HG02763 (cell line): Measurements from ENCODE around the gene HMCN1.
A peak's percentile ranks its signal among the peaks of the same experiment; 100 is the strongest.

ENCODE experiments used
- ATAC-seq: cut with Tn5 transposase; IDR thresholded peaks from one replicate; pipeline ENCODE4 v1.9.1; 2021; ENCODE audit warnings: mild to moderate bottlenecking, moderate library complexity; ENCODE audit not compliant: unreplicated experiment

HMCN1 gene

GRCh38 chr1:185803241-185803640, 69.0 kb downstream of the HMCN1 start:
- no peak for ATAC-seq

DNA sequence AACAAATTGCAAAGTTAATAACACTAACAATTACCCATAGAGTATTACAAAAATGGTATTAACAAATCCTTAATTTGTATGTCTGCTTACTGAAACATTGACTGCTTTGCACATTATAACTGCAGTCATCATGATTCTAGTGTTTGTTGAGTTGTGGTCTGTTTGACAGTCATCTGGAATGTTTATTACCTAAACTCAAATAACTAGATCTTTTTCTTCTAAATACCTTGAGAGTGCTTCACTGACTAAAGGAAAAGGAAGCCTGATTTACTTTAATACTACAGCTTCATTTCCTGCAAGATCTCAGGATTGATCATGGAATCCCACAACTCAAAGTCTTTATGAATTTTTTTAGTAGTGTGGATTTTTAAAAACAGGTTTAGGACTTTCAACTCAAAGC, 70.0 kb downstream of the HMCN1 start:
- ATAC-seq, result no peak

DNA sequence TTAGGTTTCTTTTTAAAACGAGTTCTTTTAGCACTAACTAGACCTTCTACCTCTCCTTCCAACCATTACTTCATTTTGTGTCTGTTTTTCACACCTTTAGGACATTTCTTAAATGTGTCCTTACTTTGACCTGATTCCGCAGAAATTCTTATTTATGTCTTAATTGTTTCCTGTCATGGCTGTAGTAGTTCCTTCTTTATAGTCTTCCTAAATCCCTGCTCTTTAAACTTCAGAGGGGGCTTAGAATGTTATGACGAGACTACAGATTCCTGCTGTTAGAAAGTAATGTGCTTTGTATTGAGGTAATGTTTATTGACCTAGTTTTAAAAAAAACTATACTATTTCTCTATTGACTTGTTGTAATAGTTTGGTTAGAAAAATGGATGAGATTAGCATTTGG, 70.4 kb downstream of the HMCN1 start:
- ATAC-seq, result no peak

DNA sequence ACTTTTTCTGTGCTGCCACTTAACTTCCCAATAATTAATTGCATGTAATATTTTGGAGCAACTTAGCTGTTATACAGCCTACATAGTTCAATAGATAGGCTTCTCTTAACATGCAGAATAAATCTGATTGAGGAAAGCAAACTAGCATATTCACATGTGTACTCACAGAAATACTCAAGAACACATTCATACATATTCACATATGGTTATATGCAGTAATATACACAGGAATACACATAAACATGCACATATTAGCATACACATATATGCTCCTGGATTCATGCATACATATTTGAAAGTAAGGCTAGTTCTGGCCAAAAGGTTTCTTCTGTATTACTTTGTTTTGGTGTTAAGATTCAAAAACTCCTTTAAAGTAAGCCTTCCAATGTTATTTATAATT, 73.1 kb downstream of the HMCN1 start:
- no peak for ATAC-seq

GRCh38 chr1:185808631-185809030, 74.4 kb downstream of the HMCN1 start:
- ATAC-seq, result no peak

DNA sequence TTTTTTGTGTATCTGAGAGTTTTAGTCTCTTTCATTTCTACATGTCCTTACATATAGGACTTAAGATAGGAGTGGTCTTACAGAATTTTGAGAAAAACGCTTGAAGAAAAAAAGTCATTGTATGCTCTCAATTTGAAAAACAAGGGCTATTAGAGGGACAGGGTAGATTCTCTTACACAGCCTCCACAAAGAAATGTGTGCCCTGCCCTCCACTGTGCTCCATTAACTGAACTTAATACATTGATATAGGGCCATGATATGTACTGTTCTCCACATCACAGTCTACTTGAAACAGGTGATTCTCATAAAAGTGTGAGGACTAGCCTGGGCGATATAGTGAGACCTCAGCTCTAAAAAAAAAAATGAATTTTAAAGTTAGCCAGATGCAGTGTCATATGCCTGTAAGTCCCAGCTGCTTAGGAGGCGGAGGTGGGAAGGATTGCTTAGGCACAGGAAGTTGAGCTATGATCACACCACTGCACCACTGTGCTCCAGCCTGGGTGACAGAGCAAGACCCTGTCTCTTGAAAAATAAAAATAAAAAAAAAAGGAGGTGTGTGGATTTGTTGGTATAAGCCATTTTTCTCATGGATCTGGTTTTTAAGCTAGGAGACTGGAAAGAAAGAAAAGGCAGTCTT, 77.0 kb downstream of the HMCN1 start:
- ATAC-seq, result no peak

GRCh38 chr1:185812934-185813333, 78.7 kb downstream of the HMCN1 start:
- ATAC-seq, result no peak

DNA sequence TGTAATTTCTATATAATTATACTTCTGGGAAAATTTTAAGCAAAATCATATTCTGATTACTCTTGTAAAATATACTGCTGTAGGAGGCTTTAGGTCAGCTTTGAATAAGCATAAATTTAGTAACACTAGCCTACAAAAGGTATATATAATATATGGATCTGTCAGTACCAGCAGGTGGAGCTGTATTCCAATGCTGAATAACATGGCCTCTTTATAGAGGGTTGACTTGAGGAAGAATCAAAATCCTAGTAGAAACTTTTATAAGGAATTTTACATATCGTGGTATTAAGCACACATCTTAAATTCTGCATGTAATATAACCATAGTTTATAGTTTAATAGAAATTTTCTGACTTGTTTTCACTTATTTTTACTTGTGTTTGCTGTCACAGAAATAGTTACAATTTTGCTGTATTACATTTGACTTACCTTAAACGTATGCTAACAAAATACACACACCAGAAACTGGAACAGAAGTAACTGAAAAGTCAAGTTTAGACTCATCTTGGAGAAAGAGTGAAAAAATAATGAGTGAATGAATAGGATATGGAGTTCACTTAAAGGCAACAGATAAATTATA, 79.3 kb downstream of the HMCN1 start:
- ATAC-seq, result peak; percentile 54

GRCh38 chr1:185816460-185816859, 82.3 kb downstream of the HMCN1 start:
- no peak for ATAC-seq

- ATAC-seq, result no peak
These were observed 85.6 kb downstream of the HMCN1 start for GRCh38 chr1:185819798-185820197.

DNA sequence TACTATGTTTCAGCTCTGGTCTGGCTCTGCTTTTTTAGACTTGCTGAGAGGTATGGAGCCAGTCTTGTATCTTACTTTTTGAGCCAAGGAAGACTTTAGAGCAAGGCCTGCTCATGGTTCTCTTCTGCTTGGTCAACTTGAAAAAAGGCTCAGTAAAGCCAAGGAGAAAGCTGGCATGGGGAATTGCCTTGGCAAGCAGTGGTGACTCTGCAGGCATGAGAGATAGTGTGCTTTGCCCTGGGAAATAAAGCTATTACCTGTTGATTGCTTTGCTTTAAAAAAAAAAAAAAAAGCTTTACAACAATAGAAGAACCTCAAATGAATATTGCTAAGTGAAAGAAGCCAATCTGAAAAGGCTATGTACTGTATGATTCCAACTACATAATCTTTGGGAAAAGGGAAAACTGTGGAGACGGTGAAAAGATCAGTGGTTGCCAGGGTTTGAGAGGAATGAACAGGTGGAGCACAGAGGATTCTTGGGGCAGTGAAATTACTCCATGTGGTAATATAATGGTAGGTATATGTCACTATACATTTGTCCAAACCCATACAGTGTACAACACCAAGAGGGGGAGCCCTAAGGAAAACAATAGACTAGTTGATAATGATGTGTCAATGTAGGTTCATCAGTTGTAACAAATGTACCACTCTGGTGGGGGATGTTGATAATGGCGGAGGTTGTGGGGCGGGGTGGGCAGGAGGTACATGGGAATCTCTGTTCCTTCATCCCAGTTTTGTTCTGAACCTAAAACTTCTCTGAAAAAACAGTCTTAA, 87.6 kb downstream of the HMCN1 start:
- no peak for ATAC-seq

GRCh38 chr1:185823467-185823866, 89.3 kb downstream of the HMCN1 start:
- ATAC-seq, result no peak

- ATAC-seq, result no peak
These were observed 89.9 kb downstream of the HMCN1 start for GRCh38 chr1:185824106-185824505.

DNA sequence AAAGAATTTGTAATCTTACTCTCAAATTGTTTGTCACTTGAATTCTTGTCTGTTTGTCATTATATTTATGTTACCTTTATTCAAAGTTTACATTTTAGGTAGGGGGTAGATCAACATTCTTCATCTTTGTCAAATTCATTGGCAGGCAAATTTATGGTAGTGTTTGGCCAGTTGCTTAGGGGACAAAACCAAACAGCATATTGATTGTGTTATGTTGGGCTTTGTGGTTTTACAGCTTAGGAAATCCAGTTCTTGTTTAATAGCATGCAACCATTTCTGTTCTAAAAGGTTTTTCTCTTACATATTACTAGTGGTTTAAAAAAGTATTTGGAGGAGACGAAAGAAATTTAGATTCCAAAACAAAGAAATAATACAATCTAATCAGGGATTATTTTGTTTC, 91.4 kb downstream of the HMCN1 start:
- no peak for ATAC-seq

DNA sequence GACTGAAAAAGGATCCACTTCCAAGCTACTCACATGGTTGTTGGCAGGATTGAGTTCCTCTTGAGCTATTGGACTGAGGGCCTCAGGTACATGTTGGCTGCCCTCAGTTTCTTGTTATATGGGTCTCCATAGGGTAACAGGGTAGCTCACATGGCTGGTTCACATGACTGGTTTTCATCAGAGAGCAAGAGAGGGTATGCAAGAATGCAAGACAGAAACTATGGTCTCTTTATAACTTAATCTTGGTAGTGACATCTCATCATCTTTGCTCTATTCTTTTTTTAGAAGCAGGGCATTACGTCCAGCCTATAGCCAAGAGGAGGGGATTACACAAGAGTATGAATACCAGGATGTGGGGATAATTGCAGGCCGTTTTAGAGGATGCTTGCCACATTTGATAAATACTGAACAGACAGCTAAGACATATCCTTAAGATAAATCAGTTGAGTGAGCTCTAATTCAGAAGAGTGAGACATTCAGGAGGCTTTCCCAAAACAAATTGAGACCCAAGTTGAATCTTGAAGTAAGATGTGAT, 100.2 kb downstream of the HMCN1 start:
- ATAC-seq, result no peak

- no peak for ATAC-seq
These were observed 101.0 kb downstream of the HMCN1 start for GRCh38 chr1:185835191-185835590.

GRCh38 chr1:185837711-185838110, 103.5 kb downstream of the HMCN1 start:
- no peak for ATAC-seq

DNA sequence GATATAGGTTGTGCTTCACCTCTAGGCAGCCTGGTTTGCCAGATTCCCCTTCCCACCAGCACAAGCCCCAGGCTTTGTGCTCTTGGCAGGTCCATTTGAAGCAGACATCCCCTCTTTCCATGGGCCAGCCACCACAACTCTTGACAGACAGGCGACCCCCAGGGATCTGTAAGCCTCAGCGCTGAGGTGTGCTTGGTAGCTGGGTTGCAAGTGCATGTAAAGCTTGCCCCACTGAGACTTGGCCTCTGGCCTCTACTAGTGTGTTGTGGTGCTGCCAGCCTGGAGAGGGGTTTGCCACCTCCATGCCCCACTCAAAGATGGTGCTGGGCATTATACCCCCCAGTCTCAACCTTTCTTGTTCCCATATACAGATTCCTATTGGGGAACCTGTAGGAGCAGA, 103.9 kb downstream of the HMCN1 start:
- ATAC-seq, result no peak

GRCh38 chr1:185840880-185841279, 106.7 kb downstream of the HMCN1 start:
- no peak for ATAC-seq

- no peak for ATAC-seq
These were observed 109.2 kb downstream of the HMCN1 start for GRCh38 chr1:185843297-185843869.

DNA sequence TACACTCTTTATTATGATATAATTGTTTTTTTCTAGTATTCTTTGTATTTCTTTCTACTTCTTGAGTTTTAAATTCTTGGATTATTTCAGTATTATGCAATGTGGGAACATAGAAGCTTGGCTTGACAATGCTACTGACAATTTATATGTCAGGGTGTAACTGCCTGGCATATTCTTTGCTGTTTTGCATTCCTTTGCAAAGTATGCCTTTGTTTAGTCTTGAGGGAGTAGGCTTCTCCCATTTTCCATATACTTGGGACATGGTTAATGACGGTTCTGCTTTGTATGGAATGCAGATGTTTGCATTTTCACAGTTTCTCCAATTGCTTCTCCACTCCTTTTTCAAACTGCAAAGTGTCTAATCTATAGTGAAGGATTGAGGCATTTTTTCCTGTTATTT, 109.8 kb downstream of the HMCN1 start:
- no peak for ATAC-seq
